COLO829 (cell line): Measurements from ENCODE around the gene CNTN2.

Experiments
- DNase-seq: peaks from one replicate; pipeline ENCODE4 v3.0.0; 2012; ENCODE audit warnings: low spot score

The CNTN2 gene

GRCh38 chr1:205042911-205043806 lies at the start of gene CNTN2:
Gene CNTN2 (plus strand): TSS chr1:205043212. CDS start chr1:205053186, 9,974 bp downstream.
- DNase-seq, result no peak

- DNase-seq, result no peak
These were observed 48.7 kb upstream of the CNTN2 start for GRCh38 chr1:204994086-204994862.

- no peak for DNase-seq
These were observed 46.0 kb upstream of the CNTN2 start for GRCh38 chr1:204996981-204997380.

GRCh38 chr1:204997591-204998355 lies 45.2 kb upstream of the CNTN2 start:
- no peak for DNase-seq

GRCh38 chr1:205001162-205001561 lies 41.9 kb upstream of the CNTN2 start:
- no peak for DNase-seq

- DNase-seq, result no peak
These were observed 40.3 kb upstream of the CNTN2 start for GRCh38 chr1:205002705-205003104.

- DNase-seq, result no peak
These were observed 39.5 kb upstream of the CNTN2 start for GRCh38 chr1:205003358-205004131.

GRCh38 chr1:205004351-205004750 lies 38.7 kb upstream of the CNTN2 start:
- no peak for DNase-seq

GRCh38 chr1:205008896-205009295 lies 34.1 kb upstream of the CNTN2 start:
- no peak for DNase-seq

GRCh38 chr1:205009670-205010069 lies 33.3 kb upstream of the CNTN2 start:
- no peak for DNase-seq

- no peak for DNase-seq
These were observed 30.4 kb upstream of the CNTN2 start for GRCh38 chr1:205012391-205013140.

GRCh38 chr1:205013683-205014367 lies 29.2 kb upstream of the CNTN2 start:
- DNase-seq, result no peak

GRCh38 chr1:205014783-205015182 lies 28.2 kb upstream of the CNTN2 start:
- no peak for DNase-seq

- no peak for DNase-seq
These were observed 27.8 kb upstream of the CNTN2 start for GRCh38 chr1:205015241-205015640.

GRCh38 chr1:205016075-205016474 lies 26.9 kb upstream of the CNTN2 start:
- DNase-seq, result no peak

- no peak for DNase-seq
These were observed 26.4 kb upstream of the CNTN2 start for GRCh38 chr1:205016584-205016983.

- no peak for DNase-seq
These were observed 26.0 kb upstream of the CNTN2 start for GRCh38 chr1:205017001-205017400.

- no peak for DNase-seq
These were observed 25.2 kb upstream of the CNTN2 start for GRCh38 chr1:205017766-205018165.

- DNase-seq, result no peak
These were observed 24.6 kb upstream of the CNTN2 start for GRCh38 chr1:205018381-205018780.

GRCh38 chr1:205020466-205020865 lies 22.5 kb upstream of the CNTN2 start:
- DNase-seq, result no peak
